OCI-LY3 (cell line): ENCODE data around the gene RRP9.

Experiments used
- H2AFZ ChIP-seq: fragments of 200-600, 300-600 bp; shearing (Covaris generic); 2 replicates; pipeline ENCODE4 v1.6.0; 2014; ENCODE audit warnings: antibody characterized with exemption, low read depth, low read length
- H3K27ac ChIP-seq: fragments of 200-600, 300-600 bp; sonication (generic); 2 replicates; pipeline ENCODE4 v1.5.1; 2014; ENCODE audit warnings: mild to moderate bottlenecking, low read length, moderate library complexity, mixed read lengths
- H3K27me3 ChIP-seq: fragments of 200-600, 300-600 bp; sonication (generic); 2 replicates; pipeline ENCODE4 v1.6.1; 2014; ENCODE audit warnings: low read depth, low read length, mixed read lengths
- H3K36me3 ChIP-seq: fragments of 200-600, 300-600 bp; sonication (generic); replicated peaks from 2 replicates; pipeline ENCODE3; 2014; ENCODE audit warnings: low read depth, low read length, mixed read lengths
- H3K4me1 ChIP-seq: fragments of 300-600, 200-600 bp; sonication (generic); 2 replicates; pipeline ENCODE4 v1.6.1; 2014; ENCODE audit warnings: low read length, mixed read lengths
- H3K4me2 ChIP-seq: fragments of 200-600, 300-600 bp; sonication (generic); 2 replicates; pipeline ENCODE4 v1.6.1; 2014; ENCODE audit warnings: low read length, mixed read lengths
- H3K4me3 ChIP-seq: fragments of 300-600, 200-600 bp; sonication (generic); 2 replicates; pipeline ENCODE4 v1.5.1; 2014; ENCODE audit warnings: antibody characterized with exemption, mild to moderate bottlenecking, low read length, moderate library complexity
- H3K79me2 ChIP-seq: fragments of 300-600, 200-600 bp; shearing (Covaris generic); 2 replicates; pipeline ENCODE4 v1.6.1; 2014; ENCODE audit warnings: mild to moderate bottlenecking, low read length, mixed read lengths
- H3K9ac ChIP-seq: fragments of 300-600, 200-600 bp; shearing (Covaris generic); 2 replicates; pipeline ENCODE4 v1.6.0; 2014; ENCODE audit warnings: mild to moderate bottlenecking, low read length, moderate library complexity
- H3K9me3 ChIP-seq: fragments of 200-600, 300-600 bp; shearing (Covaris generic); 2 replicates; pipeline ENCODE4 v1.6.1; 2014; ENCODE audit warnings: low read length, mixed read lengths; ENCODE audit not compliant: insufficient read depth
- H4K20me1 ChIP-seq: fragments of 200-600, 300-600 bp; sonication (generic); 2 replicates; pipeline ENCODE4 v1.6.1; 2016; ENCODE audit warnings: low read length, mixed read lengths; ENCODE audit not compliant: insufficient read depth
- EZH2phosphoT487 ChIP-seq: fragments of 200-600 bp; shearing (Covaris generic); IDR thresholded peaks from 2 replicates; pipeline ENCODE4 v1.6.1; 2018; ENCODE audit warnings: antibody characterized with exemption, mixed run types, low read depth
- TF ChIP-seq, protein P1 (sequence below): fragments of 200-600, 300-600 bp; sonication (generic); IDR thresholded peaks from 2 replicates; pipeline ENCODE4 v1.5.1; 2014; ENCODE audit warnings: antibody characterized with exemption, low read length, low read depth

RRP9 gene

DNA sequence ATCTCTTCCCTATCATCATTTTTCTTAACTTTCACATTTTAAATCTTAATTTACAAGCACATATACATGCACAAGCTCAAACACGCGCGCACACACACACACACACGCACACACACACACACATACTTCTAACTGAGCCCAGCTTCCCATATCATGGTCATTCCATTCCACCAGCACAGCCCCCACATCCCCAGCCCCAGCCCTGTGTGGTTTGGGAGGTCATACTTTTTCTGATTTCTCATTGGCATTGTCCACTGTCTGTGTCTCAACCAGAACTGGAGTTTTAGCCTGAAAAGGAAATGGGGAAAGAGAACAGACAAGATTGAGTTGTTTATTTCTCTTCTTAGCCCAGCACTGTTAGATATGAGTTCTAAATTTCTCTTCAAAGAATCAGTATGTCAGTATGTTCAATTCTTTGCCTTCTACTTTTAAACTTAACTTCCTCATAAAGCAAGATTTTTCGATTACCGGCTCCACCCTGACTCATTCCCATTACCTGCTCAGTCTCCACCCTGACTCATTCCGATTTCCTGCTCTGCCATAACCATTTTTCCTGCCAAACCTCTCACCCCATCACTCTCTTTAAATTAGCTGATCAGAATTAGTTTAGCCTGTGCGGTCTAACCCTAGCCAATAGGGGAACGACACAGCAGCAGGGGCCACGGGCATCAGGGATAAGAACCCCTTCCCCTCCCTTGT lies 44.9 kb downstream of the RRP9 start:
- TF ChIP-seq EZH2phosphoT487, result no peak
- Histone ChIP-seq H3K4me3 (no peak overlapping the region), H4K20me1 (no peaks in the 10 kb centered on the region), H3K79me2 (no peaks in the 10 kb centered on the region), H3K27me3 (peaks cover 30% of the 10 kb centered on the region), H3K27ac (no peak overlapping the region), H3K9me3 (no peaks in the 10 kb centered on the region), H3K36me3 (no peaks in the 10 kb centered on the region), H3K9ac (no peak overlapping the region), H3K4me1 (no peaks in the 10 kb centered on the region), H2AFZ (no peak overlapping the region), H3K4me2 (no peak overlapping the region)

DNA sequence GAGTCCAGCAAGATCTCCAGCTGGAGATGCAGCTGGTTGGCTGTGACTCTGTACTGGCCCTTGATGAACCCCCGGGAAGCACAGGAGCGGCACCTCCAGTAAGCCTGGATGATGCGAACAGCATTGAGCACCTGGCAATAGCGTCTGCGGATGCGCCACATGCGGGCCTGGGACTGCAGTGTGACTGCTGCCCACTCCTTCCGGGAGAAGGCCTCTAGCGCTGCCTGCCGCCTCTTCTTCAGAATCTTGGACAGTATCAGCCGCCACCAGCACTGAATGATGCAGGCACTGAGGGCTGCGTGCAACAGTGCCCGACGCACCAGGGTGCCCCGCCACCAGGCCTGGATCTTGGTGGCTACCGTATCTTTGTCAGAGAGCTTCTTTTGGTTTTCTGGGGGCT lies 46.8 kb downstream of the RRP9 start:
- no peak overlapping the region for H3K9ac ChIP-seq
- H3K27ac ChIP-seq, result no peak overlapping the region
- no peak overlapping the region for H3K4me2 ChIP-seq
- H3K4me1 ChIP-seq, result no peaks in the 10 kb centered on the region
- no peak overlapping the region for H3K4me3 ChIP-seq
- H2AFZ ChIP-seq, result no peak overlapping the region
- H3K36me3 ChIP-seq, result no peaks in the 10 kb centered on the region
- TF ChIP-seq, protein P1, sequence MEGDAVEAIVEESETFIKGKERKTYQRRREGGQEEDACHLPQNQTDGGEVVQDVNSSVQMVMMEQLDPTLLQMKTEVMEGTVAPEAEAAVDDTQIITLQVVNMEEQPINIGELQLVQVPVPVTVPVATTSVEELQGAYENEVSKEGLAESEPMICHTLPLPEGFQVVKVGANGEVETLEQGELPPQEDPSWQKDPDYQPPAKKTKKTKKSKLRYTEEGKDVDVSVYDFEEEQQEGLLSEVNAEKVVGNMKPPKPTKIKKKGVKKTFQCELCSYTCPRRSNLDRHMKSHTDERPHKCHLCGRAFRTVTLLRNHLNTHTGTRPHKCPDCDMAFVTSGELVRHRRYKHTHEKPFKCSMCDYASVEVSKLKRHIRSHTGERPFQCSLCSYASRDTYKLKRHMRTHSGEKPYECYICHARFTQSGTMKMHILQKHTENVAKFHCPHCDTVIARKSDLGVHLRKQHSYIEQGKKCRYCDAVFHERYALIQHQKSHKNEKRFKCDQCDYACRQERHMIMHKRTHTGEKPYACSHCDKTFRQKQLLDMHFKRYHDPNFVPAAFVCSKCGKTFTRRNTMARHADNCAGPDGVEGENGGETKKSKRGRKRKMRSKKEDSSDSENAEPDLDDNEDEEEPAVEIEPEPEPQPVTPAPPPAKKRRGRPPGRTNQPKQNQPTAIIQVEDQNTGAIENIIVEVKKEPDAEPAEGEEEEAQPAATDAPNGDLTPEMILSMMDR, result no peak
- no peak for TF ChIP-seq EZH2phosphoT487
- peaks cover 22% of the 10 kb centered on the region; the same call in 1 of the 2 replicates for H3K27me3 ChIP-seq
- no peaks in the 10 kb centered on the region for H4K20me1 ChIP-seq
- H3K79me2 ChIP-seq, result no peaks in the 10 kb centered on the region
- no peaks in the 10 kb centered on the region for H3K9me3 ChIP-seq

DNA sequence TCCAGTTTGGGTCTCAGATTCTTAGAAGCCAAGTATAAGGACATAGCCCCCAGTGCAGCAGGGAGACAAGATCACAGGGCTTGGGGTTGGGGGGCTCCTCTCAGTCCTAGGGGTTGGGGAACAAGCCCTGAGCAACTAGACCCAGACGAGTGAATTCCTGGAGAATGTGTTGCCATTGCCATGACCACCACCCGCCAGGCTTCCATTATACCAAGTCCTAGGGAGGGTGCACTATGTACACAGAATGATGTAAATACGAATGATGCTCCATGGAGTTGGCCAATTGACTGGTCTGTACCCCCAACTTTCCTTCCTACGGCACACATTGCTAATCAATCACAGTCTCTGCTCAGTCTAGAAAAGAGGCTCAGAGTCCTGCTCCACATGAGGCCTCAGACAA lies 47.3 kb downstream of the RRP9 start:
- Histone ChIP-seq H3K79me2 (no peaks in the 10 kb centered on the region), H4K20me1 (no peaks in the 10 kb centered on the region), H3K4me3 (no peak overlapping the region), H3K36me3 (no peaks in the 10 kb centered on the region), H3K4me2 (no peak overlapping the region), H3K27ac (no peak overlapping the region), H3K9me3 (no peaks in the 10 kb centered on the region), H3K27me3 (peaks cover 21% of the 10 kb centered on the region; the same call in 1 of the 2 replicates), H3K9ac (no peak overlapping the region), H3K4me1 (no peaks in the 10 kb centered on the region), H2AFZ (no peak overlapping the region)
- TF ChIP-seq EZH2phosphoT487, result no peak
- TF ChIP-seq, protein P1, result no peak

DNA sequence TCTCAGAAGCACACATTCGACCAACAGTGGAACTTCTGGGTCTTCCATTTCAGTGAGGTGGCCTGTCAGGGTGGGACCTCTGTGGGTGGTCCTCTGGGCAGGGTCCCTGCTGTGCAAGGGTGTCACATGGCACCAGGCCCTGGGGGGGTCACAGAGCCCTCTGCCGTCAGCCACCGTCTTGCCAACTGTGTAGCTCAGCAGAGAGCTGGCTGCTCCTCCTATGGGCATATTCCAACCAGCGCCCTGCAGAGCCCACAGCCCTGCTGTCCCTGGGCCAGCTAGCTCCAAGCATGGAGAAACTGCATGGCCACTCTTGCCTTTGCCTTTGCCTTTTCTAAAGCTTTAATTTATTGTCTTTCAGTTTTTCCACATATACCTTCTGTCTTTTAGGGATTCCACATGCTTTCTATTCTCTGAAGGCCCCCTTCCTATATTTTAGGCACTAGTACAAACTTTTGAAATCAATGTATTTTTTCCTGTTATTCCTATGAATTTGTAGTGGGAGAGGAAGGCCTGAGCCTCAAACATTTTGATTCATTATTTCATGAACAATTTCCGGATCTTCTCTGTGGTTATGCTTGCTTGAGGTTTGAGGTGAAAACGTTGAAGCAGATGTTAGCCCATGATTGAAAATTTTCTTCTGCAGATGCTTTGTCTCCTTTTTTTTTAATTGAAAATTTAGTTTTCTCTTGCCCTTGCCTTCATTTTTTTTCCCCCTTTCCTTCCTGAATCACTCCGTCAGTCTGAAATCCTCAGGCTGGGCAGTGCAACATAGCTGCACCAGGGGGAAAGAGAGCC lies 50.3 kb downstream of the RRP9 start:
- no peak for TF ChIP-seq EZH2phosphoT487
- TF ChIP-seq, protein P1, result no peak
- no peak overlapping the region for H3K4me2 ChIP-seq
- H3K27me3 ChIP-seq, result peaks cover 11% of the 10 kb centered on the region; the same call in 1 of the 2 replicates
- no peaks in the 10 kb centered on the region for H3K36me3 ChIP-seq
- H3K79me2 ChIP-seq, result no peaks in the 10 kb centered on the region
- H3K9me3 ChIP-seq, result no peaks in the 10 kb centered on the region
- H3K4me1 ChIP-seq, result no peaks in the 10 kb centered on the region
- H3K4me3 ChIP-seq, result no peak overlapping the region
- no peak overlapping the region for H2AFZ ChIP-seq
- no peak overlapping the region for H3K9ac ChIP-seq
- H4K20me1 ChIP-seq, result no peaks in the 10 kb centered on the region
- no peak overlapping the region for H3K27ac ChIP-seq
